Measurements from ENCODE around the gene MORN1. TPM values are rescaled to one million over a fixed set of nuclear protein-coding genes. Genes with fewer than 3 reads are reported as not detected.

MORN1 gene
- total RNA-seq, 4 donors from 2014 or later, result 5.7 to 13.4 (median 8.5) TPM

- 89% methylated on average over 26 of the region's 29 CpGs for WGBS
- Histone ChIP-seq H3K27ac (no peak overlapping the region), H3K36me3 (no peaks in the 10 kb centered on the region), H3K27me3 (no peaks in the 10 kb centered on the region), H3K9me3 (no peaks in the 10 kb centered on the region), H3K4me1 (peaks cover 9% of the 10 kb centered on the region), H3K4me3 (no peak overlapping the region)
- DNase-seq (ENCODE audit: low spot score in 2 of 2), result no peak
- TF ChIP-seq POLR2A (IDR thresholded peaks at IDR 0.05) (no peak), POLR2AphosphoS5 (IDR thresholded peaks at IDR 0.05) (no peak), EP300 (IDR thresholded peaks at IDR 0.05) (no peak)
- TF ChIP-seq, protein P1, sequence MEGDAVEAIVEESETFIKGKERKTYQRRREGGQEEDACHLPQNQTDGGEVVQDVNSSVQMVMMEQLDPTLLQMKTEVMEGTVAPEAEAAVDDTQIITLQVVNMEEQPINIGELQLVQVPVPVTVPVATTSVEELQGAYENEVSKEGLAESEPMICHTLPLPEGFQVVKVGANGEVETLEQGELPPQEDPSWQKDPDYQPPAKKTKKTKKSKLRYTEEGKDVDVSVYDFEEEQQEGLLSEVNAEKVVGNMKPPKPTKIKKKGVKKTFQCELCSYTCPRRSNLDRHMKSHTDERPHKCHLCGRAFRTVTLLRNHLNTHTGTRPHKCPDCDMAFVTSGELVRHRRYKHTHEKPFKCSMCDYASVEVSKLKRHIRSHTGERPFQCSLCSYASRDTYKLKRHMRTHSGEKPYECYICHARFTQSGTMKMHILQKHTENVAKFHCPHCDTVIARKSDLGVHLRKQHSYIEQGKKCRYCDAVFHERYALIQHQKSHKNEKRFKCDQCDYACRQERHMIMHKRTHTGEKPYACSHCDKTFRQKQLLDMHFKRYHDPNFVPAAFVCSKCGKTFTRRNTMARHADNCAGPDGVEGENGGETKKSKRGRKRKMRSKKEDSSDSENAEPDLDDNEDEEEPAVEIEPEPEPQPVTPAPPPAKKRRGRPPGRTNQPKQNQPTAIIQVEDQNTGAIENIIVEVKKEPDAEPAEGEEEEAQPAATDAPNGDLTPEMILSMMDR (IDR thresholded peaks at IDR 0.05), result no peak
Measured at GRCh38 chr1:2341706-2342383, 49.5 kb downstream of the MORN1 start.

DNA sequence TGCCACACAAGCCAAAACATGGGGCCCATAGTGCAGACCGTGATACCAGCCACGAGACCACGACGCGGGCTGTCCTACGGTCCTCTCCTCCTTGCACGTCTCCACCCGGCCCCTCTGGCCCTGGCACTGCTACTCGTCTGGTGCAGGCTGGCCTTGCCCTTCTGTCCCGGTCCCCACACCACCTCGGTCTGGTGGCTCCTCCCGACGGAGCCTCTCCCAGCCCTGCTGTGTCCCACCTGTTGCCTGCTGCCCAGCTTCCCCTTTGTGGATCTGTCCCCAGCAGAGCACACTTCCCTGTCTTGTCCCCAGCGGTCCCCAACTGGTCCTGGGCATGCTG lies 50.5 kb downstream of the MORN1 start:
- Histone ChIP-seq H3K36me3 (no peaks in the 10 kb centered on the region), H3K4me1 (peaks cover 9% of the 10 kb centered on the region), H3K9me3 (no peaks in the 10 kb centered on the region), H3K27me3 (no peaks in the 10 kb centered on the region), H3K4me3 (no peak overlapping the region), H3K27ac (no peak overlapping the region)
- TF ChIP-seq, protein P1 (IDR thresholded peaks at IDR 0.05), result no peak
- TF ChIP-seq POLR2AphosphoS5 (IDR thresholded peaks at IDR 0.05) (no peak), EP300 (IDR thresholded peaks at IDR 0.05) (no peak), POLR2A (IDR thresholded peaks at IDR 0.05) (no peak)
- 94% methylated on average over 8 of the region's 14 CpGs for WGBS
- no peak for DNase-seq (ENCODE audit: low spot score in 2 of 2)

- H3K9me3 ChIP-seq, result no peaks in the 10 kb centered on the region
- TF ChIP-seq EP300 (IDR thresholded peaks at IDR 0.05) (no peak), POLR2A (IDR thresholded peaks at IDR 0.05) (no peak)
- WGBS, result 87% methylated on average over 18 of the region's 24 CpGs
- H3K4me3 ChIP-seq, result no peak overlapping the region
- H3K27ac ChIP-seq, result no peak overlapping the region
- H3K27me3 ChIP-seq, result no peaks in the 10 kb centered on the region
- no peaks in the 10 kb centered on the region for H3K36me3 ChIP-seq
- DNase-seq (ENCODE audit: low spot score in 2 of 2), result no peak
- H3K4me1 ChIP-seq, result peaks cover 9% of the 10 kb centered on the region
Measured at GRCh38 chr1:2340086-2340917, 51.1 kb downstream of the MORN1 start.

DNA sequence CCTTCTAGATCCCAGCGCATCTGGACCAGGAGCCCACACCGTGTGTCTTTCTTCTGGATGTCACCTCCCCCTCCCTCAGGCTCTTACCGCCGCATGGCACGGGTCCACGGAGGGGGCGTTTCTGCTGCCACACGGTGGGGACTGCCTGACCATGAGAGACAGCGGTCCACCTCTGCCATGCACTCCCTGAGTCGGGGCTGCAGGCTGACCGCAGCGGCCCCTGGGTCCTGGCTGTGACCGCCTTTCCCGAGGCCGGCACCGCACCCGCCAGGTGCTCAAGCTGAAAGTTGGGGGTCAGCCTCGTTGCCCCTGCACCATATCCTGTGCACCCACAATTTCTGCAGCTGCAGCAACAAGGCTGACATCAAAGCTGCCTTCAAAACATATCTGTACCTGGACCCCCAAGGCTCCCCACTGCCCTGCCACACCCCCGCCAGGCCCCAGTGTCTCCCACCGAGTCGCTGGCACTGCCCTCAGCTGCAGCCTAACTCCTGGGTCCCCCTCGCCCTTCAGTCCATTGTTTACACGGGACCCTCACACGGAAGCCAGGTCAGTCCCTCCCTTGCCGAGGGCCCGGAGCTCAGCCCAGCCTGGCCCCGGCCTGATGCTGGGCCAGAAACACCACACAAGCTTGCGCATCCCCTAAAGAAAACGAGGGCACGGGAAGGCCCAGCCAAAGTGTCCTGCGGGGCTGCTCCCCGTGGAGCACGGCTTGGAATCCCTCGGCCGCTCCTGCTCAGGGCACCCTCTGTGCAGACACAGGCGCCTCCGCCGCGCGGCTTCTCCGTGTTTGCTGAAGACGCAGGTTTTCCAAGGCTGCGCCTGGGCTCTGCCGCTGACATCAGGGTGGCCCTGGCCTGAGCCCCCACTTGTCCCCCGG lies 51.9 kb downstream of the MORN1 start:
- TF ChIP-seq EP300 (IDR thresholded peaks at IDR 0.05), result no peak
- TF ChIP-seq, protein P1 (IDR thresholded peaks at IDR 0.05), result no peak
- no peak for TF ChIP-seq POLR2AphosphoS5 (IDR thresholded peaks at IDR 0.05)
- TF ChIP-seq POLR2A (IDR thresholded peaks at IDR 0.05), result no peak
- Histone ChIP-seq H3K36me3 (no peaks in the 10 kb centered on the region), H3K4me1 (peaks cover 14% of the 10 kb centered on the region), H3K4me3 (no peak overlapping the region), H3K27ac (no peak overlapping the region), H3K27me3 (no peaks in the 10 kb centered on the region), H3K9me3 (no peaks in the 10 kb centered on the region)
- no peak for DNase-seq (ENCODE audit: low spot score in 2 of 2)
- 83% methylated on average over 36 of the region's 45 CpGs for WGBS

DNA sequence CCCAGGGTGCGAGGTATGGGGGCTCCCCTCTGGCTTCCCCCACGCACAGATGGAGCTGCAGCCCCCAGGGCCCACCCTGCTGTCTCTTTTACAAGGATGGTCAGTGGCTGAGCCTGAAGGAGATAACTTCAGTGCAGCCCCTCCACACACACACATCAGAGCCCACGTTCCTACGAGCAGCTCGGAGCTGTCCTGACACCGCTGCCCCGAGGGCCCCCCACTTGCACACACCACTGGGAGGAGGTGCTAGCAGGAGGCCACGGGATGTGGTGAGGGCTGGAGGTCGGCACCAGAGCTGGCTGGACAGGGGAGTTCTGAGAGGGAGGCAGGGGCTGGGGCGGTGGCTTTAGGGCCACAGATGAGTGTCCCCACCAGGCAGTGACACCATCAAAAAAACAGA lies 53.9 kb downstream of the MORN1 start:
- no peak overlapping the region for H3K27ac ChIP-seq
- H3K36me3 ChIP-seq, result no peaks in the 10 kb centered on the region
- no peak overlapping the region for H3K4me3 ChIP-seq
- H3K27me3 ChIP-seq, result no peaks in the 10 kb centered on the region
- no peaks in the 10 kb centered on the region for H3K9me3 ChIP-seq
- WGBS, result 80% methylated on average over 7 of the region's 10 CpGs
- TF ChIP-seq POLR2AphosphoS5 (IDR thresholded peaks at IDR 0.05) (no peak), EP300 (IDR thresholded peaks at IDR 0.05) (no peak), POLR2A (IDR thresholded peaks at IDR 0.05) (no peak)
- TF ChIP-seq, protein P1 (IDR thresholded peaks at IDR 0.05), result no peak
- H3K4me1 ChIP-seq, result peaks cover 11% of the 10 kb centered on the region
- no peak for DNase-seq (ENCODE audit: low spot score in 2 of 2)
